HEK293 (cell line): ENCODE measurements around the gene NANOG.

ENCODE experiments used
- CTCF ChIA-PET: fragments of 350-600 bp; formaldehyde crosslinking; extraction: SDS; loops from one replicate; lab custom pipeline; 2021; ENCODE audit warnings: antibody characterized with exemption; lab: Yijun Ruan, JAX
- POLR2A ChIA-PET: fragments of 300-600 bp; formaldehyde crosslinking; extraction: SDS; loops from one replicate; lab custom pipeline; 2020; ENCODE audit warnings: antibody characterized with exemption, inconsistent platforms; lab: Yijun Ruan, JAX
- H3K27ac ChIP-seq: fragments of 200-500 bp; sonication (Bioruptor generic); 2 replicates; pipeline ENCODE4 v1.5.1; 2014; ENCODE audit warnings: low read depth, low read length, control low read depth, inconsistent platforms; ENCODE audit errors: extremely low read depth
- H3K36me3 ChIP-seq, 2 experiments: fragments of 200-500 bp in 1 of 2; sonication (Bioruptor generic) in 1 of 2; 1 replicate in 1 of 2; 2 replicates in 1 of 2; pipeline ENCODE4 v1.5.1; 2014 to 2017; ENCODE audit warnings: inconsistent platforms in 2 of 2, low read length in 2 of 2; ENCODE audit not compliant: control insufficient read depth in 2 of 2, insufficient read depth in 1 of 2
- H3K4me1 ChIP-seq: fragments of 200-500 bp; sonication (Bioruptor generic); 2 replicates; pipeline ENCODE4 v1.5.1; 2014; ENCODE audit warnings: mild to moderate bottlenecking, low read length, inconsistent platforms; ENCODE audit not compliant: control insufficient read depth, insufficient read depth
- H3K4me3 ChIP-seq: 2 replicates; pipeline ENCODE4 v1.5.1; 2011; ENCODE audit warnings: low read depth, mild to moderate bottlenecking, control low read depth, low read length, moderate library complexity
- H3K9me3 ChIP-seq: fragments of 200-500 bp; sonication (Bioruptor generic); 2 replicates; pipeline ENCODE4 v1.5.1; 2014; ENCODE audit warnings: low read depth, low read length, inconsistent platforms; ENCODE audit not compliant: control insufficient read depth, insufficient read depth
- BCL11B ChIP-seq: fragments of 450-650 bp; formaldehyde crosslinking; IDR thresholded peaks from 2 replicates; pipeline ENCODE4 v1.5.1; 2016; ENCODE audit warnings: low read depth, missing biosample characterization, missing genetic modification characterization
- GLIS1 ChIP-seq: fragments of 450-650 bp; formaldehyde crosslinking; IDR thresholded peaks from 2 replicates; pipeline ENCODE4 v1.5.1; 2016; ENCODE audit warnings: missing biosample characterization, missing genetic modification characterization
- GLIS2 ChIP-seq: fragments of 450-650 bp; formaldehyde crosslinking; IDR thresholded peaks from 2 replicates; pipeline ENCODE4 v1.5.1; 2016; ENCODE audit warnings: missing biosample characterization, missing genetic modification characterization
- MEIS1 ChIP-seq: sonication (generic); formaldehyde crosslinking; IDR thresholded peaks from 2 replicates; pipeline ENCODE4 v1.8.1; 2022; ENCODE audit warnings: missing genetic modification reagents, mild to moderate bottlenecking, borderline replicate concordance
- OSR2 ChIP-seq: fragments of 450-650 bp; formaldehyde crosslinking; IDR thresholded peaks from 2 replicates; pipeline ENCODE4 v1.5.1; 2016; ENCODE audit warnings: missing biosample characterization, missing genetic modification characterization
- ZBTB21 ChIP-seq: fragments of 450-650 bp; formaldehyde crosslinking; IDR thresholded peaks from 2 replicates; pipeline ENCODE4 v1.5.1; 2017; ENCODE audit warnings: missing biosample characterization, missing genetic modification characterization
- ZNF239 ChIP-seq: fragments of 450-650 bp; formaldehyde crosslinking; IDR thresholded peaks from 2 replicates; pipeline ENCODE4 v1.5.1; 2016; ENCODE audit warnings: missing biosample characterization, missing genetic modification characterization
- ZNF248 ChIP-seq: fragments of 450-650 bp; formaldehyde crosslinking; IDR thresholded peaks from 2 replicates; pipeline ENCODE4 v1.5.1; 2017; ENCODE audit warnings: missing biosample characterization, missing genetic modification characterization
- ZNF324 ChIP-seq: fragments of 450-650 bp; formaldehyde crosslinking; IDR thresholded peaks from 2 replicates; pipeline ENCODE4 v1.5.1; 2016; ENCODE audit warnings: missing biosample characterization, missing genetic modification characterization
- ZNF354C ChIP-seq: fragments of 450-650 bp; formaldehyde crosslinking; IDR thresholded peaks from 2 replicates; pipeline ENCODE4 v1.5.1; 2016; ENCODE audit warnings: missing biosample characterization, missing genetic modification characterization, low read depth, borderline replicate concordance
- ZNF37A ChIP-seq: fragments of 450-650 bp; IDR thresholded peaks from 2 replicates; pipeline ENCODE4 v1.5.1; 2018; ENCODE audit warnings: missing biosample characterization, missing genetic modification characterization
- ZNF391 ChIP-seq: fragments of 450-650 bp; formaldehyde crosslinking; IDR thresholded peaks from 2 replicates; pipeline ENCODE4 v1.5.1; 2016; ENCODE audit warnings: low read depth, missing biosample characterization, missing genetic modification characterization, borderline replicate concordance
- ZNF394 ChIP-seq: fragments of 450-650 bp; formaldehyde crosslinking; IDR thresholded peaks from 2 replicates; pipeline ENCODE4 v1.5.1; 2016; ENCODE audit warnings: missing biosample characterization, missing genetic modification characterization, mild to moderate bottlenecking, moderate library complexity, borderline replicate concordance
- ZNF510 ChIP-seq: fragments of 450-650 bp; formaldehyde crosslinking; IDR thresholded peaks from 2 replicates; pipeline ENCODE4 v1.5.1; 2018; ENCODE audit warnings: mild to moderate bottlenecking, missing genetic modification characterization, missing biosample characterization; ENCODE audit not compliant: insufficient replicate concordance
- ZNF558 ChIP-seq: fragments of 450-650 bp; formaldehyde crosslinking; IDR thresholded peaks from 2 replicates; pipeline ENCODE4 v1.5.1; 2016; ENCODE audit warnings: missing biosample characterization, missing genetic modification characterization
- ZNF792 ChIP-seq: fragments of 450-650 bp; formaldehyde crosslinking; IDR thresholded peaks from 2 replicates; pipeline ENCODE4 v1.5.1; 2016; ENCODE audit warnings: missing biosample characterization, missing genetic modification characterization
- TF ChIP-seq, protein P1 (sequence below): fragments of 450-650 bp; formaldehyde crosslinking; IDR thresholded peaks from 2 replicates; pipeline ENCODE4 v1.5.1; 2016; ENCODE audit warnings: missing biosample characterization, missing genetic modification characterization
- TF ChIP-seq, protein P2 (sequence below): fragments of 450-650 bp; formaldehyde crosslinking; IDR thresholded peaks from 2 replicates; pipeline ENCODE4 v1.5.1; 2016; ENCODE audit warnings: missing biosample characterization, missing genetic modification characterization, borderline replicate concordance
- TF ChIP-seq, protein P3 (sequence below): fragments of 450-650 bp; formaldehyde crosslinking; IDR thresholded peaks from 2 replicates; pipeline ENCODE4 v1.5.1; 2017; ENCODE audit warnings: missing biosample characterization, missing genetic modification characterization
- TF ChIP-seq, protein P4 (sequence below): fragments of 450-650 bp; formaldehyde crosslinking; IDR thresholded peaks from 2 replicates; pipeline ENCODE4 v1.5.1; 2016; ENCODE audit warnings: missing biosample characterization, missing genetic modification characterization
- TF ChIP-seq, protein P5 (sequence below): fragments of 450-650 bp; formaldehyde crosslinking; IDR thresholded peaks from 2 replicates; pipeline ENCODE4 v1.5.1; 2016; ENCODE audit warnings: missing biosample characterization, missing genetic modification characterization
- TF ChIP-seq, protein P6 (sequence below): fragments of 450-650 bp; formaldehyde crosslinking; IDR thresholded peaks from 2 replicates; pipeline ENCODE4 v1.5.1; 2016; ENCODE audit warnings: missing biosample characterization, missing genetic modification characterization

The NANOG gene

DNA sequence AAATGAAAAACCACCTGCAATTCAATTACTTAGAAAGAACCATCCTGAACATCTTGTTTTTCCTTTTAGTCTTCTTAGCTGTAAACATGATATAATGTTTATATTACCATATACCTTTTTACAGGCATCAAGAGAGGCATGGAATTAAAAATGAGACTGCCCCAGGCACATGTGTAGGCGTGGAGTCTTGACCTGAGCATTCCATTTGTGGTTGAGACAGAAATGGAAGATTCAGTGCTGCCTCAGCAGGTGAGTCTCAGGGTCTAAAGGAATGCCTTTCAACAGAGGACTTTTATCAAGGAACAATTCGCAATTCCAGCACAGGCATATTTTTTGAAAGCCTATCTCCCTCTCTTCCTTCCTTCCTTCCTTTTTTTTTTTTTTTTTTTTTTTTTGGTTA, 32.2 kb upstream of the NANOG start (continued):
- TF ChIP-seq GLIS1 (tag by site-specific recombination) (no peak), BCL11B (tag by site-specific recombination) (no peak)

DNA sequence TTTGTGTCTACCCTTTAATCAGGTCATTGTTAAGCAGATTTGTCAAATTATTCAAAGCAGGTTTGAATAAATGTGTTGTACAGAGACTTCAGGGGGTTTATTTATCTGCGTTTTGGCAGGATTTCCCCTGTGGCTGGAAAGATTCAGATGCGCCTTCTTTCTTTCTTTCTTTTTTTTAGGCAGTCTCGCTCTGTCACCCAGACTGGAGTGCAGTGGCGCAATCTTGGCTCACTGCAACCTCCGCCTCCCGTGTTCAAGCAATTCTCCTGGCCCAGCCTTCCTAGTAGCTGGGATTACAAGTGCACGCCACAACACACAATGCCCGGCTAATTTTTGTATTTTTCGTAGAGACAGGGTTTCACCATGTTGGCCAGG, 30.4 kb upstream of the NANOG start:
- CTCF ChIA-PET, result no interaction called here
- H3K9me3 ChIP-seq, result no peaks in the 10 kb centered on the region
- TF ChIP-seq, protein P1, sequence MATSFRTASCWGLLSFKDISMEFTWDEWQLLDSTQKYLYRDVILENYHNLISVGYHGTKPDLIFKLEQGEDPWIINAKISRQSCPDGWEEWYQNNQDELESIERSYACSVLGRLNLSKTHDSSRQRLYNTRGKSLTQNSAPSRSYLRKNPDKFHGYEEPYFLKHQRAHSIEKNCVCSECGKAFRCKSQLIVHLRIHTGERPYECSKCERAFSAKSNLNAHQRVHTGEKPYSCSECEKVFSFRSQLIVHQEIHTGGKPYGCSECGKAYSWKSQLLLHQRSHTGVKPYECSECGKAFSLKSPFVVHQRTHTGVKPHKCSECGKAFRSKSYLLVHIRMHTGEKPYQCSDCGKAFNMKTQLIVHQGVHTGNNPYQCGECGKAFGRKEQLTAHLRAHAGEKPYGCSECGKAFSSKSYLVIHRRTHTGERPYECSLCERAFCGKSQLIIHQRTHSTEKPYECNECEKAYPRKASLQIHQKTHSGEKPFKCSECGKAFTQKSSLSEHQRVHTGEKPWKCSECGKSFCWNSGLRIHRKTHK (tag by site-specific recombination), result no peak
- TF ChIP-seq ZNF394 (tag by site-specific recombination) (no peak), ZNF558 (tag by site-specific recombination) (no peak), MEIS1 (CRISPR knock-in tag) (no peak), OSR2 (tag by site-specific recombination) (no peak), GLIS1 (tag by site-specific recombination) (no peak), ZNF324 (tag by site-specific recombination) (no peak), ZBTB21 (tag by site-specific recombination) (no peak), ZNF37A (tag by site-specific recombination) (no peak)
- TF ChIP-seq, protein P2, sequence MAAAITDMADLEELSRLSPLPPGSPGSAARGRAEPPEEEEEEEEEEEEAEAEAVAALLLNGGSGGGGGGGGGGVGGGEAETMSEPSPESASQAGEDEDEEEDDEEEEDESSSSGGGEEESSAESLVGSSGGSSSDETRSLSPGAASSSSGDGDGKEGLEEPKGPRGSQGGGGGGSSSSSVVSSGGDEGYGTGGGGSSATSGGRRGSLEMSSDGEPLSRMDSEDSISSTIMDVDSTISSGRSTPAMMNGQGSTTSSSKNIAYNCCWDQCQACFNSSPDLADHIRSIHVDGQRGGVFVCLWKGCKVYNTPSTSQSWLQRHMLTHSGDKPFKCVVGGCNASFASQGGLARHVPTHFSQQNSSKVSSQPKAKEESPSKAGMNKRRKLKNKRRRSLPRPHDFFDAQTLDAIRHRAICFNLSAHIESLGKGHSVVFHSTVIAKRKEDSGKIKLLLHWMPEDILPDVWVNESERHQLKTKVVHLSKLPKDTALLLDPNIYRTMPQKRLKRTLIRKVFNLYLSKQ (tag by site-specific recombination), result no peak
- TF ChIP-seq, protein P3, sequence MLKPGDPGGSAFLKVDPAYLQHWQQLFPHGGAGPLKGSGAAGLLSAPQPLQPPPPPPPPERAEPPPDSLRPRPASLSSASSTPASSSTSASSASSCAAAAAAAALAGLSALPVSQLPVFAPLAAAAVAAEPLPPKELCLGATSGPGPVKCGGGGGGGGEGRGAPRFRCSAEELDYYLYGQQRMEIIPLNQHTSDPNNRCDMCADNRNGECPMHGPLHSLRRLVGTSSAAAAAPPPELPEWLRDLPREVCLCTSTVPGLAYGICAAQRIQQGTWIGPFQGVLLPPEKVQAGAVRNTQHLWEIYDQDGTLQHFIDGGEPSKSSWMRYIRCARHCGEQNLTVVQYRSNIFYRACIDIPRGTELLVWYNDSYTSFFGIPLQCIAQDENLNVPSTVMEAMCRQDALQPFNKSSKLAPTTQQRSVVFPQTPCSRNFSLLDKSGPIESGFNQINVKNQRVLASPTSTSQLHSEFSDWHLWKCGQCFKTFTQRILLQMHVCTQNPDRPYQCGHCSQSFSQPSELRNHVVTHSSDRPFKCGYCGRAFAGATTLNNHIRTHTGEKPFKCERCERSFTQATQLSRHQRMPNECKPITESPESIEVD (tag by site-specific recombination), result no peak
- TF ChIP-seq, protein P4, sequence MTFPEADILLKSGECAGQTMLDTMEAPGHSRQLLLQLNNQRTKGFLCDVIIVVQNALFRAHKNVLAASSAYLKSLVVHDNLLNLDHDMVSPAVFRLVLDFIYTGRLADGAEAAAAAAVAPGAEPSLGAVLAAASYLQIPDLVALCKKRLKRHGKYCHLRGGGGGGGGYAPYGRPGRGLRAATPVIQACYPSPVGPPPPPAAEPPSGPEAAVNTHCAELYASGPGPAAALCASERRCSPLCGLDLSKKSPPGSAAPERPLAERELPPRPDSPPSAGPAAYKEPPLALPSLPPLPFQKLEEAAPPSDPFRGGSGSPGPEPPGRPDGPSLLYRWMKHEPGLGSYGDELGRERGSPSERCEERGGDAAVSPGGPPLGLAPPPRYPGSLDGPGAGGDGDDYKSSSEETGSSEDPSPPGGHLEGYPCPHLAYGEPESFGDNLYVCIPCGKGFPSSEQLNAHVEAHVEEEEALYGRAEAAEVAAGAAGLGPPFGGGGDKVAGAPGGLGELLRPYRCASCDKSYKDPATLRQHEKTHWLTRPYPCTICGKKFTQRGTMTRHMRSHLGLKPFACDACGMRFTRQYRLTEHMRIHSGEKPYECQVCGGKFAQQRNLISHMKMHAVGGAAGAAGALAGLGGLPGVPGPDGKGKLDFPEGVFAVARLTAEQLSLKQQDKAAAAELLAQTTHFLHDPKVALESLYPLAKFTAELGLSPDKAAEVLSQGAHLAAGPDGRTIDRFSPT (tag by site-specific recombination), result no peak
- TF ChIP-seq, protein P5, sequence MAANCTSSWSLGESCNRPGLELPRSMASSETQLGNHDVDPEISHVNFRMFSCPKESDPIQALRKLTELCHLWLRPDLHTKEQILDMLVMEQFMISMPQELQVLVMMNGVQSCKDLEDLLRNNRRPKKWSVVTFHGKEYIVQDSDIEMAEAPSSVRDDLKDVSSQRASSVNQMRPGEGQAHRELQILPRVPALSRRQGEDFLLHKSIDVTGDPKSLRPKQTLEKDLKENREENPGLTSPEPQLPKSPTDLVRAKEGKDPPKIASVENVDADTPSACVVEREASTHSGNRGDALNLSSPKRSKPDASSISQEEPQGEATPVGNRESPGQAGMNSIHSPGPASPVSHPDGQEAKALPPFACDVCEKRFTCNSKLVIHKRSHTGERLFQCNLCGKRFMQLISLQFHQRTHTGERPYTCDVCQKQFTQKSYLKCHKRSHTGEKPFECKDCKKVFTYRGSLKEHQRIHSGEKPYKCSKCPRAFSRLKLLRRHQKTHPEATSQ, result no peak
- no peak overlapping the region for H3K27ac ChIP-seq
- no peak overlapping the region for H3K4me3 ChIP-seq
- H3K36me3 ChIP-seq, result no peaks in the 10 kb centered on the region
- H3K4me1 ChIP-seq, result no peaks in the 10 kb centered on the region
- POLR2A ChIA-PET, result no interaction called here

DNA sequence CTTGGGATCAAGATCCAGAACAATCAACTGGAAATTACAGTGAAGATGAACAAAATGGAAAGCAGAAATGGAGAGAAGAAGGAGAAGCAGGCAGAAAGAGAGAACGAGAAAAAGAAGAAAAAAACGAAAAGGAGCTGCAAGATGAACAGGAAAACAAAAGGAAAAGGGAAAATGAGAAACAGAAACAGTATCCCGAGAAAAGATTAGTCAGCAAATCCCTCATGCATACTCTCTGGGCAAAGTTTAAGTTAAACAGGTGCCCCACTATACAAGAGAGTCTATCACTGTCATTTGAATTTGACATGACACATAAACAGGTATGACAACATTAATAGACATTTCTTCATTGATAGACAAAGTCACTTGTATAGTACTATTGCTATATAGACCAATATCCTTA, 19.2 kb upstream of the NANOG start:
- CTCF ChIA-PET, result interaction anchor here (1.0 kb wide), 1 partner anchor 16 kb away, joined by 3 read pairs; no protein-coding TSS in a partner anchor
- POLR2A ChIA-PET, result no interaction called here
- H3K36me3 ChIP-seq, result no peaks in the 10 kb centered on the region
- no peaks in the 10 kb centered on the region for H3K9me3 ChIP-seq
- no peak overlapping the region for H3K27ac ChIP-seq
- no peak overlapping the region for H3K4me3 ChIP-seq
- H3K4me1 ChIP-seq, result no peaks in the 10 kb centered on the region
- TF ChIP-seq, protein P2 (tag by site-specific recombination), result no peak
- no peak for TF ChIP-seq ZNF391 (tag by site-specific recombination)
- TF ChIP-seq ZNF510 (tag by site-specific recombination), result no peak
- TF ChIP-seq ZNF239 (tag by site-specific recombination), result no peak
- no peak for TF ChIP-seq ZNF248 (tag by site-specific recombination)
- no peak for TF ChIP-seq MEIS1 (CRISPR knock-in tag)
- no peak for TF ChIP-seq ZNF792 (tag by site-specific recombination)
- TF ChIP-seq, protein P6, sequence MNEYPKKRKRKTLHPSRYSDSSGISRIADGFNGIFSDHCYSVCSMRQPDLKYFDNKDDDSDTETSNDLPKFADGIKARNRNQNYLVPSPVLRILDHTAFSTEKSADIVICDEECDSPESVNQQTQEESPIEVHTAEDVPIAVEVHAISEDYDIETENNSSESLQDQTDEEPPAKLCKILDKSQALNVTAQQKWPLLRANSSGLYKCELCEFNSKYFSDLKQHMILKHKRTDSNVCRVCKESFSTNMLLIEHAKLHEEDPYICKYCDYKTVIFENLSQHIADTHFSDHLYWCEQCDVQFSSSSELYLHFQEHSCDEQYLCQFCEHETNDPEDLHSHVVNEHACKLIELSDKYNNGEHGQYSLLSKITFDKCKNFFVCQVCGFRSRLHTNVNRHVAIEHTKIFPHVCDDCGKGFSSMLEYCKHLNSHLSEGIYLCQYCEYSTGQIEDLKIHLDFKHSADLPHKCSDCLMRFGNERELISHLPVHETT (tag by site-specific recombination), result no peak
- TF ChIP-seq ZNF558 (tag by site-specific recombination), result no peak
- no peak for TF ChIP-seq GLIS2
- TF ChIP-seq ZNF354C, result no peak
